ENCODE results near the gene LCN6.

DNA sequence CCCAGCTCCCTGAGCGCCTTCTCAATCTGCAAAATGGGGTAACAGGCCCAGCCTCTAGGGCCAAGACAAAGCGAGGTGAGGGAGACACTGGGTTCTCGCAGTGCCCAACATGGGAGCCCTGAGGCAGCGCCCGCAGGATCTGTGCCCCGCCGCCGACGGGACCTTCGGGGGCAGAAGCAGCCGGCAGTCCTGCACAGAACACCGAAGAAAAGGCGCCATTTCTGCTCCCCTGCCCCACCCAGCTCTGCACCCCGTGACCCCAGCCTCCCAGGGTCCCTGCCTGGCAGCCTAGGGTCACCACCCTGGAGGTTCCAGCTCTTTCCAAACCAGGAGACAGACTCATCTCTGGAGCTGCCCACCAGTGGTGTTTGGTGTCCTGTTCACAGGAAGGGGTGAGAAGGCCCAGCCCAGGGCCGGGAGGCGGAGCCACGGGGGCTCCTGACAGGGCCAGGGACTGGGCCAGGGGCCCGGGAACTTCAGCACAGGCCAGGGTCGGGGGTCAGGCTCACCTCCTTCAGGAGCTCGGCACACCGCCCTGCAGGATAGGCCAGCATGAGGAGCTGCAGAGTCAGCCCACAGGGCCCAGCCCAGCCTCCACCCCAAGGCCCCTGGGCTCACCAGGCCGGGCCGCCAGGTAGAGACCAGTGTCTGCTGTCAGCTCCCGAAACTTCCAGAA is 6.4 kb upstream of the LCN6 start:
- TF ChIP-seq CTCF (conservative IDR thresholded peaks at IDR 0.05; ENCODE audit: low read length) (no peak), EZH2phosphoT487 (IDR thresholded peaks at IDR 0.05; ENCODE audit: borderline replicate concordance) (no peak)

Data from Loucy (cell line).